ENCODE measurements around the gene SMIM1. TPM values are rescaled to one million over a fixed set of nuclear protein-coding genes. Genes with fewer than 3 reads are reported as not detected.

SMIM1 gene
- total RNA-seq, 1 experiment from 2014 or later, result not detected

- no peak for DNase-seq (ENCODE audit: extremely low read depth, low read depth)
Observed at GRCh38 chr1:3817138-3817740, 44.7 kb downstream of the SMIM1 start.

GRCh38 chr1:3817821-3818597, 45.5 kb downstream of the SMIM1 start:
- DNase-seq (ENCODE audit: extremely low read depth, low read depth), result no peak

- DNase-seq (ENCODE audit: extremely low read depth, low read depth), result no peak
Observed at GRCh38 chr1:3819771-3820200, 47.2 kb downstream of the SMIM1 start.

- DNase-seq (ENCODE audit: extremely low read depth, low read depth), result no peak
Observed at GRCh38 chr1:3820316-3820715, 47.8 kb downstream of the SMIM1 start.

- no peak for DNase-seq (ENCODE audit: extremely low read depth, low read depth)
Observed at GRCh38 chr1:3821004-3821403, 48.5 kb downstream of the SMIM1 start.

GRCh38 chr1:3821447-3821846, 48.9 kb downstream of the SMIM1 start:
- DNase-seq (ENCODE audit: extremely low read depth, low read depth), result no peak

GRCh38 chr1:3821908-3822307, 49.4 kb downstream of the SMIM1 start:
- DNase-seq (ENCODE audit: extremely low read depth, low read depth), result no peak

- no peak for DNase-seq (ENCODE audit: extremely low read depth, low read depth)
Observed at GRCh38 chr1:3822421-3822820, 49.9 kb downstream of the SMIM1 start.

- no peak for DNase-seq (ENCODE audit: extremely low read depth, low read depth)
Observed at GRCh38 chr1:3824650-3825049, 52.1 kb downstream of the SMIM1 start.

GRCh38 chr1:3825356-3825755, 52.8 kb downstream of the SMIM1 start:
- no peak for DNase-seq (ENCODE audit: extremely low read depth, low read depth)

Small RNAs within 50 kb of the gene (small RNA-seq; reads per million reads assigned to genes)
- gene RF02197, result 0 reads per million in 2 experiments
- gene RN7SL574P, result 0 reads per million in 2 experiments

Other genes with a start within 250 kb of the SMIM1 start
- gene MEGF6, start 161.2 kb upstream of the SMIM1 start, total RNA-seq (2014; rRNA removed; shearing (Covaris generic)), result 5.7 and 6.2 TPM in 2 replicates
- gene TPRG1L, start 147.7 kb upstream of the SMIM1 start, total RNA-seq (2014; rRNA removed; shearing (Covaris generic)), result 5.5 and 7.0 TPM in 2 replicates
- gene WRAP73, start 122.6 kb upstream of the SMIM1 start, total RNA-seq (2014; rRNA removed; shearing (Covaris generic)), result 10.9 and 18.2 TPM in 2 replicates
- gene TP73, start 120.2 kb upstream of the SMIM1 start, total RNA-seq (2014; rRNA removed; shearing (Covaris generic)), result 0.07 and 0.17 TPM in 2 replicates
- not detected in 2 replicates for gene CCDC27, start 20.3 kb upstream of the SMIM1 start, total RNA-seq (2014; rRNA removed; shearing (Covaris generic))
- 19.3 and 24.6 TPM in 2 replicates for gene LRRC47, start 23.7 kb downstream of the SMIM1 start, total RNA-seq (2014; rRNA removed; shearing (Covaris generic))
- 7.8 and 18.5 TPM in 2 replicates for gene CEP104, start 84.5 kb downstream of the SMIM1 start, total RNA-seq (2014; rRNA removed; shearing (Covaris generic))
- gene DFFB, start 84.7 kb downstream of the SMIM1 start, total RNA-seq (2014; rRNA removed; shearing (Covaris generic)), result 5.8 and 7.9 TPM in 2 replicates
- gene C1orf174, start 127.5 kb downstream of the SMIM1 start, total RNA-seq (2014; rRNA removed; shearing (Covaris generic)), result 25.1 and 25.6 TPM in 2 replicates

Measured in NCI-H460 (cell line).